Suprapubic skin (tissue), 4 donors: Measurements from ENCODE around the gene NLN. TPM values are rescaled to one million over a fixed set of nuclear protein-coding genes. Genes with fewer than 3 reads are reported as not detected.

ENCODE experiments used
- DNase-seq, 2 donors: peaks; one replicate each; pipeline ENCODE4 v3.0.0-alpha.2; 2019; ENCODE audit warnings: low spot score in 2 of 2
- H3K27ac ChIP-seq: fragments of 200-600 bp; sonication (generic); one replicate; pipeline ENCODE4 v1.5.1; 2019
- H3K27me3 ChIP-seq: fragments of 200-600 bp; sonication (generic); one replicate; pipeline ENCODE4 v1.5.1; 2019
- H3K36me3 ChIP-seq: fragments of 200-600 bp; sonication (generic); one replicate; pipeline ENCODE4 v1.5.1; 2019
- H3K4me1 ChIP-seq: fragments of 200-600 bp; sonication (generic); one replicate; pipeline ENCODE4 v1.5.1; 2019
- H3K4me3 ChIP-seq: fragments of 200-600 bp; sonication (generic); one replicate; pipeline ENCODE4 v1.5.1; 2019; ENCODE audit warnings: mild to moderate bottlenecking
- H3K9me3 ChIP-seq: fragments of 200-600 bp; sonication (generic); one replicate; pipeline ENCODE4 v1.5.1; 2019
- EP300 ChIP-seq: sonication (generic); formaldehyde crosslinking; IDR thresholded peaks from one replicate; pipeline ENCODE4 v1.6.1; 2017; ENCODE audit warnings: antibody characterized with exemption
- POLR2A ChIP-seq, 2 donors: fragments of 450-650 bp; IDR thresholded peaks; one replicate each; pipeline ENCODE4 v1.6.1; 2017; ENCODE audit warnings: antibody characterized with exemption in 2 of 2, mild to moderate bottlenecking in 2 of 2, moderate library complexity in 2 of 2
- POLR2AphosphoS5 ChIP-seq, 3 donors: sonication (generic); formaldehyde crosslinking; IDR thresholded peaks; one replicate each; pipeline ENCODE4 v1.6.1; 2017; ENCODE audit warnings: antibody characterized with exemption in 3 of 3
- WGBS: methylation state at CpG from one replicate; pipeline ENCODE4 v1.1.5; 2018; 5-methylcytosine and 5-hydroxymethylcytosine counted together
- total RNA-seq, 4 donors: library from RNA; depleted of rRNA; stranded (reverse); fragments of >200 nt; gene quantifications; one replicate each; pipeline ENCODE4 v1.1.0, GENCODE V29; 2016
- TF ChIP-seq, protein P1 (sequence below), 2 donors: fragments of 200-600 bp in 1 of 2; fragments of 450-650 bp in 1 of 2; sonication (generic) in 1 of 2; IDR thresholded peaks; one replicate each; pipeline ENCODE4 v1.5.1; 2016 to 2019; ENCODE audit warnings: antibody characterized with exemption in 2 of 2, mild to moderate bottlenecking in 1 of 2, moderate library complexity in 1 of 2

NLN gene
- total RNA-seq, 4 donors from 2014 or later, result 6.4 to 17.9 (median 14.0) TPM

DNA sequence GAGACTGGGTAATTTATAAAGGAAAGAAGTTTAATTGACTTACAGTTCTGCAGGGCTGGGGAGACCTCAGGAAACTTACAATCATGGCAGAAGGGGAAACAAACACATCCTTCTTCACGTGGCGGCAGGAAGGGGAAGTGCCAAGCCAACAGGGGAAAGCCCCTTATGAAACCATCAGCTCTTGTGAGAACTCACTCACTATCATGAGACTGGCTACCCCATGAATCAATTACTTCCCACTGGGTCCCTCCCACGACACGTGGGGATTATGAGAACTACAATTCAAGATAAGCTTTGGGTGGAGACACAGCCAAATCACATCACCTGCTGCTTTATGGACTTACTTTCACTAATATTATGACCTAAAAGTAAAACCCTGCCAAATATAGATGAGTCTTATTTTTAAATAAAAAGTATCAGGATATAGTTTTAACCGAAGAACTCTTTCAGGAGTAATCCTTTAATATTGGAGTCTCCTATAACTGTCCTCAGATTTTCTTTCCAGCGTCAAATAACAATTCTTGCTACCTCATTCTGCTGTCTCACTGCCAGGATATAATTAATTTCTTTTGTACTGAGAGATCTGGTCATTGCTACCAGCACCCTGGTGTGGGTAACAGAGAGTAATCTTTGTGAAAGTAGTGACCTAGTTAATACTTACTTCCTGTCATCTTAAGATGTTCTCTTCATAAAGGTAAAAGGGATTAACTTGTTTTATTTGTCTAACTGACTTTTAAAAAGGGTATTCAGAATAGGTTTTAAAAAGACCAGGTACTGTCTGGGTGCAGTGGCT is 68.6 kb downstream of the NLN start:
- TF ChIP-seq POLR2A (IDR thresholded peaks at IDR 0.05), result no peak
- TF ChIP-seq EP300, result no peak
- TF ChIP-seq, protein P1, sequence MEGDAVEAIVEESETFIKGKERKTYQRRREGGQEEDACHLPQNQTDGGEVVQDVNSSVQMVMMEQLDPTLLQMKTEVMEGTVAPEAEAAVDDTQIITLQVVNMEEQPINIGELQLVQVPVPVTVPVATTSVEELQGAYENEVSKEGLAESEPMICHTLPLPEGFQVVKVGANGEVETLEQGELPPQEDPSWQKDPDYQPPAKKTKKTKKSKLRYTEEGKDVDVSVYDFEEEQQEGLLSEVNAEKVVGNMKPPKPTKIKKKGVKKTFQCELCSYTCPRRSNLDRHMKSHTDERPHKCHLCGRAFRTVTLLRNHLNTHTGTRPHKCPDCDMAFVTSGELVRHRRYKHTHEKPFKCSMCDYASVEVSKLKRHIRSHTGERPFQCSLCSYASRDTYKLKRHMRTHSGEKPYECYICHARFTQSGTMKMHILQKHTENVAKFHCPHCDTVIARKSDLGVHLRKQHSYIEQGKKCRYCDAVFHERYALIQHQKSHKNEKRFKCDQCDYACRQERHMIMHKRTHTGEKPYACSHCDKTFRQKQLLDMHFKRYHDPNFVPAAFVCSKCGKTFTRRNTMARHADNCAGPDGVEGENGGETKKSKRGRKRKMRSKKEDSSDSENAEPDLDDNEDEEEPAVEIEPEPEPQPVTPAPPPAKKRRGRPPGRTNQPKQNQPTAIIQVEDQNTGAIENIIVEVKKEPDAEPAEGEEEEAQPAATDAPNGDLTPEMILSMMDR (IDR thresholded peaks at IDR 0.05), result no peak
- no peak for TF ChIP-seq POLR2AphosphoS5 (IDR thresholded peaks at IDR 0.05)
- 71% methylated on average over 6 of the region's 6 CpGs for WGBS
- H3K27me3 ChIP-seq, result no peaks in the 10 kb centered on the region

DNA sequence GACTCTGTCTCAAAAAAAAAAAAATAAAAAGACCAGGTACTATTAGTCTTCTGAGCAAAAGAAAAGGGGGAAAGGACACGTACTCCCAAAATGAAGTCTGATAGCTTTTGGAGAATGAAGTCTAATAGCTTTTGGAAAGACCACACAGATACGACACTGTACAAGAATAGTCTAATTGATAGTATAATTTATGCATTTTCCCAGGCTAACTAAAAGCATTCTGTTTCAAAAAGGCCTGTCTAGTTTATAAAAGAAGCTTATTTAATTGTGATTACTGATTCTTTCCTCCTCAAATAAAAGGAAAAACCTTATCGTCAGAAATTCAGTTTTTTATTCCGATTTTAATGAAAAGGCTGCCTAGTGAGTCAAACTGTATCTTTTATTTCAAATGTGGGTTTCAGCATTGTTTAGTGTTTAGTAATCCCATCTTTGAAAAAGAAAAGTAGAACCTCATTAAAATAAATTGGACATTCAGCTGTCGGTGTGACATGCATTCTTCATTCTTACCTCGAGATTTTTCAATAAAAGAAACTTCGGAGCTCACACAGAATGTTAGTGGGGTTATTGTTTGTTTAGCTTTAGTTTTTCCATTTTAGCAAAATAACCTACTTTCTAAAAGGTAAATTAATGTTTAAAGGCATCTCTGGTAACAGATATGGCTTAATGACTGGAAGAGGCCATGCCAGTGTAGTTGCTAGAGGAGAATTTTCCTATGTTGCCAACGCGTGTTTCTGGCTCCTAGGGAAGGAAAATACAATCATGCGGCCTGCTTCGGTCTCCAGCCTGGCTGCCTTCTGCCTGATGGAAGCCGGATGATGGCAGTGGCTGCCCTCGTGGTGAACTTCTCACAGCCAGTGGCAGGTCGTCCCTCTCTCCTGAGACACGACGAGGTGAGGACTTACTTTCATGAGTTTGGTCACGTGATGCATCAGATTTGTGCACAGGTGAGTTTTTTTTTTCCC is 70.0 kb downstream of the NLN start:
- H3K4me1 ChIP-seq, result no peaks in the 10 kb centered on the region
- H3K9me3 ChIP-seq, result no peaks in the 10 kb centered on the region
- H3K27ac ChIP-seq, result no peak overlapping the region
- 87% methylated on average over 17 of the region's 17 CpGs for WGBS
- DNase-seq, result no peak
- no peaks in the 10 kb centered on the region for H3K27me3 ChIP-seq
- no peak overlapping the region for H3K4me3 ChIP-seq
- peaks cover 18% of the 10 kb centered on the region for H3K36me3 ChIP-seq
- no peak for TF ChIP-seq EP300
- TF ChIP-seq, protein P1 (IDR thresholded peaks at IDR 0.05), result no peak
- TF ChIP-seq POLR2A (IDR thresholded peaks at IDR 0.05), result no peak
- TF ChIP-seq POLR2AphosphoS5 (IDR thresholded peaks at IDR 0.05), result no peak

More for the DNA sequence above, 68.6 kb downstream of the NLN start:
- no peak overlapping the region for H3K27ac ChIP-seq
- peaks cover 24% of the 10 kb centered on the region for H3K36me3 ChIP-seq
- H3K4me3 ChIP-seq, result no peak overlapping the region
- no peaks in the 10 kb centered on the region for H3K9me3 ChIP-seq
- DNase-seq, result no peak
- H3K4me1 ChIP-seq, result no peaks in the 10 kb centered on the region

DNA sequence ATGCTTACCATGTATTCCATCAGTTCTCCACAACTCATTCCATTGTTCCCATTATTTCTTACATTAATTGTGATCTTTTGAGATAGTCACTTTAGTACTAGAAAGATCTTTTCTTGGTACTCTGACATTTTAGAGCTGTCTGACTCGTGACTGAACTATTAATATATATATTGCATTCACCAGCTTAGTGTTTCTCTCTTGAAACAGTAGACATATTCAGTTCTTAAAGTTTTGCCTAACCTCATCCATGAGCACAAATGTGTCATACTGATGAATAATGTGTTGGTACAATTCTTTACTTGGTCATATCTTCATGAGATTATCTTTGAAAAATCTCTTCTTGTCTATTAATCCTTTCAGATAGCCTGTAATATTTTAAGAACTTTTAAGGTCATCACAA is 74.3 kb downstream of the NLN start:
- TF ChIP-seq POLR2A (IDR thresholded peaks at IDR 0.05) (no peak), POLR2AphosphoS5 (IDR thresholded peaks at IDR 0.05) (no peak), EP300 (no peak)
- TF ChIP-seq, protein P1 (IDR thresholded peaks at IDR 0.05), result no peak
- Histone ChIP-seq H3K4me1 (no peaks in the 10 kb centered on the region), H3K27me3 (no peaks in the 10 kb centered on the region), H3K4me3 (no peak overlapping the region), H3K36me3 (no peaks in the 10 kb centered on the region), H3K9me3 (no peaks in the 10 kb centered on the region), H3K27ac (no peak overlapping the region)
- WGBS, result 91% methylated on average over 1 of the region's 1 CpG
- DNase-seq, result no peak

DNA sequence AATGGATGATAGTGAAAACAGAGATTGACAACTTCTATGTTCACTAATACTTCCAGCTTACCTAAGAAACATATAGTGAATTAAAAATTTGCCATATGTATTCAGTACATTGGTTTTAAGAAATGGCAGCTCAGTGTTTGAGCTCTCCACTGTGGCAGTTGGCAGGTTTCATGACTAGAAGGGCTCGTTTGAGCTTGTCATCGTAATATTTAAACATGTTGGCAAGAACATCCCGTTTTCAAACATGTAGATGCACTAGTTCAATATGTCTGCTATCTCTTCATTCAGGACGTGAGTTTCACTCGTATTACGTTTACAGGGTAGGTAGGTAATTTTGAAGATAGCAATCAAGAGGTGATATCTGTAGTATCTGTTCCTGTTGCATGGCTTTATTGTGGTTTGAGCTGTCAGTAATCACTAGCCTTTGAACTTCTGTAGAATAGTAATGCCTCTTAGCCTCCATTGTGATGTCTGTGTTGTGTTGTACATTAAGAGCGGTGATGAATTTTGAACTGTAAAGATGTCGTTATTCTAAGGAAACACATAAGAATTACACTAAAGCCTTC is 74.8 kb downstream of the NLN start:
- Histone ChIP-seq H3K4me3 (no peak overlapping the region), H3K4me1 (no peaks in the 10 kb centered on the region), H3K27me3 (no peaks in the 10 kb centered on the region), H3K9me3 (no peaks in the 10 kb centered on the region), H3K27ac (no peak overlapping the region), H3K36me3 (no peaks in the 10 kb centered on the region)
- no peak for DNase-seq
- 59% methylated on average over 8 of the region's 8 CpGs for WGBS
- TF ChIP-seq POLR2A (IDR thresholded peaks at IDR 0.05) (no peak), POLR2AphosphoS5 (IDR thresholded peaks at IDR 0.05) (no peak), EP300 (no peak)
- TF ChIP-seq, protein P1 (IDR thresholded peaks at IDR 0.05), result no peak
